Gastroesophageal sphincter (tissue), 3 donors: Measurements from ENCODE around the gene KHDC1.

Experiments used
- POLR2A ChIP-seq, 2 donors: fragments of 450-650 bp; IDR thresholded peaks; one replicate each; pipeline ENCODE4 v1.6.1; 2017; ENCODE audit warnings: antibody characterized with exemption in 2 of 2, mild to moderate bottlenecking in 2 of 2, moderate library complexity in 1 of 2
- POLR2AphosphoS5 ChIP-seq: sonication (generic); formaldehyde crosslinking; IDR thresholded peaks from one replicate; pipeline ENCODE4 v1.6.1; 2017; ENCODE audit warnings: antibody characterized with exemption
- TF ChIP-seq, protein P1 (sequence below), 4 experiments: fragments of 200-600 bp in 2 of 4; fragments of 450-650 bp in 2 of 4; sonication (generic) in 1 of 4; IDR thresholded peaks; one replicate each; pipeline ENCODE4 v1.5.1; 2017 to 2019; ENCODE audit warnings: antibody characterized with exemption in 4 of 4, mild to moderate bottlenecking in 2 of 4, moderate library complexity in 2 of 4

DNA sequence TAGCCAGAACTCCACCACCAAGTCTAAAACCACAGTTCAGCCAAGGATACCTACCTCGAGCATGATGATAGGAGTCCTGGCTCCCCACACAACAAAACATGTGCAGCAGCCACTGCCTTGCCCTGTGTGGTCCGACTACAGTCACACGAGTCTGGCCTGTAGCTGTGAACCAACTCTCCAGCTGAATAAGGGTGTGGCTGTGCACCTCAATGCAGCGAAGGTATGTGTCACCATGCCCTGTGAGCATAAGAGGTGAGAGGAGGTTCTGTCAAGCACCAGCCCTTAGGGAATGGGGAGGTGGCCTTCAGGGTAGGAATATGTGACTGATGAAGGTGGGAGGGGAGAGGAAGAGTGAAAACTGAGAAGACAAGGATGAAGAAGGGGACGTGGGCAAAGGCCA lies 21.0 kb downstream of the KHDC1 start:
- TF ChIP-seq POLR2A (IDR thresholded peaks at IDR 0.05) (no peak), POLR2AphosphoS5 (no peak)
- TF ChIP-seq, protein P1, sequence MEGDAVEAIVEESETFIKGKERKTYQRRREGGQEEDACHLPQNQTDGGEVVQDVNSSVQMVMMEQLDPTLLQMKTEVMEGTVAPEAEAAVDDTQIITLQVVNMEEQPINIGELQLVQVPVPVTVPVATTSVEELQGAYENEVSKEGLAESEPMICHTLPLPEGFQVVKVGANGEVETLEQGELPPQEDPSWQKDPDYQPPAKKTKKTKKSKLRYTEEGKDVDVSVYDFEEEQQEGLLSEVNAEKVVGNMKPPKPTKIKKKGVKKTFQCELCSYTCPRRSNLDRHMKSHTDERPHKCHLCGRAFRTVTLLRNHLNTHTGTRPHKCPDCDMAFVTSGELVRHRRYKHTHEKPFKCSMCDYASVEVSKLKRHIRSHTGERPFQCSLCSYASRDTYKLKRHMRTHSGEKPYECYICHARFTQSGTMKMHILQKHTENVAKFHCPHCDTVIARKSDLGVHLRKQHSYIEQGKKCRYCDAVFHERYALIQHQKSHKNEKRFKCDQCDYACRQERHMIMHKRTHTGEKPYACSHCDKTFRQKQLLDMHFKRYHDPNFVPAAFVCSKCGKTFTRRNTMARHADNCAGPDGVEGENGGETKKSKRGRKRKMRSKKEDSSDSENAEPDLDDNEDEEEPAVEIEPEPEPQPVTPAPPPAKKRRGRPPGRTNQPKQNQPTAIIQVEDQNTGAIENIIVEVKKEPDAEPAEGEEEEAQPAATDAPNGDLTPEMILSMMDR (IDR thresholded peaks at IDR 0.05) = no peak
